CD4-positive, alpha-beta T cell treated with Interleukin-10 for 1 hour (primary cell): ENCODE results near the gene TFB1M.
"Not testable (repeated sequence)": the region's sequence is repeated elsewhere in the genome, so short reads cannot be mapped to it uniquely, and the experiment has no call there.

Experiments used
- DNase-seq: peaks from one replicate; pipeline ENCODE4 v3.0.0-alpha.2; 2020

Gene TFB1M

GRCh38 chr6:155234167-155234566 is 80.1 kb downstream of the TFB1M start:
- no peak for DNase-seq

GRCh38 chr6:155232848-155233247 is 81.4 kb downstream of the TFB1M start:
- no peak for DNase-seq

GRCh38 chr6:155230975-155231374 is 83.3 kb downstream of the TFB1M start:
- DNase-seq, result not testable (repeated sequence)

- DNase-seq, result no peak
Measured at GRCh38 chr6:155228546-155229166, 85.6 kb downstream of the TFB1M start.

- DNase-seq, result no peak
Measured at GRCh38 chr6:155227046-155227445, 87.2 kb downstream of the TFB1M start.

- DNase-seq, result no peak
Measured at GRCh38 chr6:155224618-155225017, 89.7 kb downstream of the TFB1M start.

- peak; percentile 52 for DNase-seq
Measured at GRCh38 chr6:155223646-155224451, 90.4 kb downstream of the TFB1M start.

- no peak for DNase-seq
Measured at GRCh38 chr6:155222506-155222905, 91.8 kb downstream of the TFB1M start.

GRCh38 chr6:155221086-155221485 is 93.2 kb downstream of the TFB1M start:
- DNase-seq, result no peak

GRCh38 chr6:155219858-155220301 is 94.4 kb downstream of the TFB1M start:
- DNase-seq, result no peak

- DNase-seq, result no peak
Measured at GRCh38 chr6:155219299-155219698, 95.0 kb downstream of the TFB1M start.

- DNase-seq, result not testable (repeated sequence)
Measured at GRCh38 chr6:155218711-155219110, 95.6 kb downstream of the TFB1M start.

- DNase-seq, result no peak
Measured at GRCh38 chr6:155216312-155217046, 97.8 kb downstream of the TFB1M start.

GRCh38 chr6:155215906-155216305 is 98.4 kb downstream of the TFB1M start:
- DNase-seq, result no peak

- no peak for DNase-seq
Measured at GRCh38 chr6:155213611-155214372, 100.5 kb downstream of the TFB1M start.

GRCh38 chr6:155212616-155213380 is 101.5 kb downstream of the TFB1M start:
- no peak for DNase-seq

- DNase-seq, result no peak
Measured at GRCh38 chr6:155212106-155212505, 102.2 kb downstream of the TFB1M start.

GRCh38 chr6:155207223-155207622 is 107.1 kb downstream of the TFB1M start:
- no peak for DNase-seq
